Measurements from ENCODE around the gene DHH. TPM values are rescaled to one million over a fixed set of nuclear protein-coding genes. Genes with fewer than 3 reads are reported as not detected.
A peak's percentile ranks its signal among the peaks of the same experiment; 100 is the strongest.

DHH gene
- polyA plus RNA-seq, 1 of the 3 experiments (the other 2 are of a cell fraction): 0.13 TPM

GRCh38 chr12:49121047-49121696, 26.6 kb upstream of the DHH start (continued):
- TF ChIP-seq, protein P1, sequence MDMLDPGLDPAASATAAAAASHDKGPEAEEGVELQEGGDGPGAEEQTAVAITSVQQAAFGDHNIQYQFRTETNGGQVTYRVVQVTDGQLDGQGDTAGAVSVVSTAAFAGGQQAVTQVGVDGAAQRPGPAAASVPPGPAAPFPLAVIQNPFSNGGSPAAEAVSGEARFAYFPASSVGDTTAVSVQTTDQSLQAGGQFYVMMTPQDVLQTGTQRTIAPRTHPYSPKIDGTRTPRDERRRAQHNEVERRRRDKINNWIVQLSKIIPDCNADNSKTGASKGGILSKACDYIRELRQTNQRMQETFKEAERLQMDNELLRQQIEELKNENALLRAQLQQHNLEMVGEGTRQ (IDR thresholded peaks at IDR 0.05; ENCODE audit: borderline replicate concordance, low read depth, low read length): no peak
- TF ChIP-seq RAD21 (IDR thresholded peaks at IDR 0.05; ENCODE audit: low read length): peak; percentile 85
- peak; percentile 75 for TF ChIP-seq SMC3 (IDR thresholded peaks at IDR 0.05; ENCODE audit: low read depth, low read length)
- no peak for TF ChIP-seq FOXM1 (IDR thresholded peaks at IDR 0.05; ENCODE audit: low read depth)
- TF ChIP-seq, protein P2, sequence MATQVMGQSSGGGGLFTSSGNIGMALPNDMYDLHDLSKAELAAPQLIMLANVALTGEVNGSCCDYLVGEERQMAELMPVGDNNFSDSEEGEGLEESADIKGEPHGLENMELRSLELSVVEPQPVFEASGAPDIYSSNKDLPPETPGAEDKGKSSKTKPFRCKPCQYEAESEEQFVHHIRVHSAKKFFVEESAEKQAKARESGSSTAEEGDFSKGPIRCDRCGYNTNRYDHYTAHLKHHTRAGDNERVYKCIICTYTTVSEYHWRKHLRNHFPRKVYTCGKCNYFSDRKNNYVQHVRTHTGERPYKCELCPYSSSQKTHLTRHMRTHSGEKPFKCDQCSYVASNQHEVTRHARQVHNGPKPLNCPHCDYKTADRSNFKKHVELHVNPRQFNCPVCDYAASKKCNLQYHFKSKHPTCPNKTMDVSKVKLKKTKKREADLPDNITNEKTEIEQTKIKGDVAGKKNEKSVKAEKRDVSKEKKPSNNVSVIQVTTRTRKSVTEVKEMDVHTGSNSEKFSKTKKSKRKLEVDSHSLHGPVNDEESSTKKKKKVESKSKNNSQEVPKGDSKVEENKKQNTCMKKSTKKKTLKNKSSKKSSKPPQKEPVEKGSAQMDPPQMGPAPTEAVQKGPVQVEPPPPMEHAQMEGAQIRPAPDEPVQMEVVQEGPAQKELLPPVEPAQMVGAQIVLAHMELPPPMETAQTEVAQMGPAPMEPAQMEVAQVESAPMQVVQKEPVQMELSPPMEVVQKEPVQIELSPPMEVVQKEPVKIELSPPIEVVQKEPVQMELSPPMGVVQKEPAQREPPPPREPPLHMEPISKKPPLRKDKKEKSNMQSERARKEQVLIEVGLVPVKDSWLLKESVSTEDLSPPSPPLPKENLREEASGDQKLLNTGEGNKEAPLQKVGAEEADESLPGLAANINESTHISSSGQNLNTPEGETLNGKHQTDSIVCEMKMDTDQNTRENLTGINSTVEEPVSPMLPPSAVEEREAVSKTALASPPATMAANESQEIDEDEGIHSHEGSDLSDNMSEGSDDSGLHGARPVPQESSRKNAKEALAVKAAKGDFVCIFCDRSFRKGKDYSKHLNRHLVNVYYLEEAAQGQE (IDR thresholded peaks at IDR 0.05; ENCODE audit: low read depth, low read length): no peak

GRCh38 chr12:49111206-49111605, 16.6 kb upstream of the DHH start:
- no peak for DNase-seq
- H3K27ac ChIP-seq (ENCODE audit: low read depth in 2 of 2, low read length in 1 of 2): peak overlapping the region; percentile 85 to 88
- H3K4me3 ChIP-seq (ENCODE audit: low read depth in 2 of 2, low read length in 1 of 2): peak overlapping the region; percentile 82 to 100
- peaks cover 0 to 12% of the 10 kb centered on the region in 2 experiments; a peak in 1 of 4 replicates for H3K4me1 ChIP-seq (ENCODE audit: control insufficient read depth in 1 of 2, insufficient read depth in 2 of 2, low read depth in 1 of 2, low read length in 1 of 2)
- H3K9ac ChIP-seq: peak overlapping the region; percentile 50; the same call in 1 of the 2 replicates
- H3K79me2 ChIP-seq (ENCODE audit: insufficient read depth): peaks cover 42% of the 10 kb centered on the region
- peak overlapping the region; percentile 73 for H3K4me2 ChIP-seq
- H3K9me3 ChIP-seq: no peaks in the 10 kb centered on the region
- H2AFZ ChIP-seq (ENCODE audit: low read depth): peak overlapping the region; percentile 86
- no peaks in the 10 kb centered on the region for H3F3A ChIP-seq (replicated peaks; ENCODE audit: insufficient read depth)
- POLR2A ChIA-PET: interaction anchor here (0.9 to 4.3 kb wide), 6 partner anchors 20 to 212 kb away, joined by 3 to 28 read pairs (median 5); partner anchors contain the start of genes TROAP, TUBA1A and TUBA1B
- peaks cover 7 to 8% of the 10 kb centered on the region in 2 experiments for H3K36me3 ChIP-seq (replicated peaks in 1 of 2; ENCODE audit: control insufficient read depth in 1 of 2, insufficient read depth in 2 of 2, low read length in 1 of 2)
- peaks cover 25% of the 10 kb centered on the region; the same call in 1 of the 2 replicates for H4K20me1 ChIP-seq (ENCODE audit: insufficient read depth)
- H3K27me3 ChIP-seq (ENCODE audit: insufficient read depth): no peaks in the 10 kb centered on the region
- CTCF ChIA-PET: interaction anchor here (0.8 to 25.0 kb wide), 10 partner anchors 9 to 230 kb away, joined by 3 to 315 read pairs (median 29); partner anchors contain the start of genes DHH and TUBA1B
- TF ChIP-seq, protein P2 (IDR thresholded peaks at IDR 0.05; ENCODE audit: low read depth, low read length): no peak
- TF ChIP-seq RCOR1 (IDR thresholded peaks at IDR 0.05; ENCODE audit: low read length) (no peak), ZBTB33 (IDR thresholded peaks at IDR 0.05; ENCODE audit: borderline replicate concordance, low read depth) (no peak), FOXJ3 (CRISPR knock-in tag; IDR thresholded peaks at IDR 0.05) (no peak), ELF1 (IDR thresholded peaks at IDR 0.05) (no peak)
- no peaks in the 10 kb centered on the region for H3K9me2 ChIP-seq
- 51% methylated on average over 6 of the region's 6 CpGs for WGBS (ENCODE audit: low lambda C conversion rate)

All from SK-N-SH (cell line).